A549 (cell line): ENCODE measurements around the gene SSTR3.

Experiments used
- CEBPB ChIP-seq, 2 experiments: fragments of >200 bp in 1 of 2; sonication (Bioruptor Twin) in 1 of 2; formaldehyde crosslinking in 1 of 2; IDR thresholded peaks; 2 replicates each; pipeline ENCODE4 v1.6.1; 2012 to 2016
- CTCF ChIP-seq: fragments of >200 bp; sonication (Bioruptor Twin); formaldehyde crosslinking; IDR thresholded peaks from 3 replicates; pipeline ENCODE4 v1.5.1; 2016
- FOSL2 ChIP-seq, 2 experiments: fragments of 450-650 bp in 1 of 2; fragments of >200 bp in 1 of 2; sonication (Bioruptor Twin) in 1 of 2; formaldehyde crosslinking; IDR thresholded peaks; 2 replicates each; pipeline versions ENCODE4 v1.5.0 to v1.6.1; 2016 to 2020; ENCODE audit warnings: mild to moderate bottlenecking in 1 of 2, moderate library complexity in 1 of 2
- MAZ ChIP-seq: fragments of 150-350 bp; IDR thresholded peaks from 2 replicates; pipeline ENCODE4 v1.6.1; 2014; ENCODE audit warnings: antibody characterized with exemption, low read depth, low read length, borderline replicate concordance
- POLR2A ChIP-seq: IDR thresholded peaks from 2 replicates; pipeline ENCODE4 v1.6.1; 2012; ENCODE audit warnings: mild to moderate bottlenecking, low read length
- POLR2AphosphoS2 ChIP-seq: conservative IDR thresholded peaks from 2 replicates; pipeline ENCODE4 v1.6.1; 2012; ENCODE audit warnings: low read length, improper control_type of control experiment, inconsistent platforms

GRCh38 chr22:37232140-37232998 lies 20.1 kb upstream of the SSTR3 start:
- no peak for TF ChIP-seq CTCF
- no peak for TF ChIP-seq MAZ
- no peak for TF ChIP-seq POLR2AphosphoS2
- TF ChIP-seq POLR2A, result no peak
- no peak for TF ChIP-seq FOSL2 (IDR thresholded peaks at IDR 0.05)
- TF ChIP-seq FOSL2 (CRISPR knock-in tag; IDR thresholded peaks at IDR 0.05), result no peak
- no peak for TF ChIP-seq CEBPB (IDR thresholded peaks at IDR 0.05)
